IMR-90 (cell line): ENCODE data around the gene TOR4A. TPM values are rescaled to one million over a fixed set of nuclear protein-coding genes. Genes with fewer than 3 reads are reported as not detected.

Experiments used
- ATAC-seq: fragments of 200-7000 bp; cut with Tn5 transposase; 2 replicates; pipeline ENCODE4 v1.9.1; 2020; ENCODE audit warnings: low read depth, mild to moderate bottlenecking, moderate library complexity
- BruUV-seq: library from RNA; stranded (reverse); fragments of 400-500 nt; replicated peaks from 2 replicates; lab custom pipeline; 2021; lab: Mats Ljungman, UMichigan
- CTCF ChIA-PET: fragments of 300-600 bp; formaldehyde crosslinking; extraction: SDS; loops from one replicate; lab custom pipeline; 2021; ENCODE audit warnings: antibody characterized with exemption; lab: Yijun Ruan, JAX
- POLR2A ChIA-PET: fragments of 300-600 bp; sonication (Branson Sonifier 250); formaldehyde crosslinking; loops from one replicate; lab custom pipeline; 2022; ENCODE audit warnings: antibody characterized with exemption; ENCODE audit not compliant: unreplicated experiment; lab: Charles Lee
- DNase-seq: peaks from one replicate; pipeline ENCODE4 v3.0.0; 2013
- H2AFZ ChIP-seq: replicated peaks from 2 replicates; pipeline ENCODE3; 2013; ENCODE audit warnings: low read length, mild to moderate bottlenecking; ENCODE audit not compliant: poor library complexity
- H2AK5ac ChIP-seq: 2 replicates; pipeline ENCODE4 v1.6.1; 2013; ENCODE audit warnings: low read depth, low read length, inconsistent platforms
- H2AK9ac ChIP-seq: replicated peaks from 2 replicates; pipeline ENCODE3; 2013; ENCODE audit warnings: mild to moderate bottlenecking, low read depth, low read length, moderate library complexity; ENCODE audit not compliant: poor library complexity
- H2BK120ac ChIP-seq: 2 replicates; pipeline ENCODE4 v1.6.1; 2013; ENCODE audit warnings: low read depth, low read length, inconsistent platforms
- H2BK15ac ChIP-seq: 3 replicates; pipeline ENCODE4 v1.6.1; 2013; ENCODE audit warnings: low read depth, low read length, inconsistent platforms
- H2BK20ac ChIP-seq: 2 replicates; pipeline ENCODE4 v1.6.1; 2013; ENCODE audit warnings: low read depth, mild to moderate bottlenecking, inconsistent platforms, low read length, moderate library complexity
- H2BK5ac ChIP-seq: 2 replicates; pipeline ENCODE4 v1.6.1; 2013; ENCODE audit warnings: mild to moderate bottlenecking, low read depth, low read length, inconsistent platforms; ENCODE audit not compliant: poor library complexity, severe bottlenecking
- H3K14ac ChIP-seq: replicated peaks from 2 replicates; pipeline ENCODE4 v1.6.1; 2013; ENCODE audit warnings: low read depth, low read length, inconsistent platforms
- H3K18ac ChIP-seq: 2 replicates; pipeline ENCODE4 v1.6.1; 2013; ENCODE audit warnings: low read depth, low read length, control low read depth
- H3K23ac ChIP-seq: 2 replicates; pipeline ENCODE4 v1.6.1; 2013; ENCODE audit warnings: low read depth, low read length, inconsistent platforms
- H3K27ac ChIP-seq: 2 replicates; pipeline ENCODE4 v1.5.1; 2013; ENCODE audit warnings: mild to moderate bottlenecking, control low read depth, low read length; ENCODE audit not compliant: insufficient read depth
- H3K27me3 ChIP-seq: 2 replicates; pipeline ENCODE4 v1.6.1; 2013; ENCODE audit warnings: low read length; ENCODE audit not compliant: control insufficient read depth, insufficient read depth
- H3K36me3 ChIP-seq: 2 replicates; pipeline ENCODE4 v1.6.1; 2013; ENCODE audit warnings: low read length, mixed read lengths; ENCODE audit not compliant: control insufficient read depth, insufficient read depth
- H3K4ac ChIP-seq: 2 replicates; pipeline ENCODE4 v1.6.1; 2013; ENCODE audit warnings: low read depth, low read length, inconsistent platforms
- H3K4me1 ChIP-seq: 2 replicates; pipeline ENCODE4 v1.6.1; 2013; ENCODE audit warnings: low read length, mixed read lengths; ENCODE audit not compliant: control insufficient read depth, insufficient read depth
- H3K4me2 ChIP-seq: 2 replicates; pipeline ENCODE4 v1.6.1; 2013; ENCODE audit warnings: low read depth, mild to moderate bottlenecking, control low read depth, low read length, moderate library complexity
- H3K4me3 ChIP-seq: 2 replicates; pipeline ENCODE4 v1.5.1; 2013; ENCODE audit warnings: low read depth, mild to moderate bottlenecking, control low read depth, low read length, moderate library complexity; ENCODE audit not compliant: insufficient read depth
- H3K56ac ChIP-seq: 2 replicates; pipeline ENCODE4 v1.6.1; 2013; ENCODE audit warnings: low read length, inconsistent platforms; ENCODE audit not compliant: insufficient read depth; ENCODE audit errors: extremely low read depth
- H3K79me1 ChIP-seq, 2 experiments: 2 replicates each; pipeline ENCODE4 v1.6.1; 2013; ENCODE audit warnings: low read length in 2 of 2, inconsistent platforms in 1 of 2, low read depth in 1 of 2
- H3K9ac ChIP-seq: 2 replicates; pipeline ENCODE4 v1.6.1; 2013; ENCODE audit warnings: low read depth, low read length, control low read depth
- H3K9me1 ChIP-seq: 2 replicates; pipeline ENCODE4 v1.6.1; 2013; ENCODE audit warnings: low read length, inconsistent platforms; ENCODE audit not compliant: insufficient read depth
- H3K9me3 ChIP-seq: 2 replicates; pipeline ENCODE4 v1.6.1; 2013; ENCODE audit warnings: low read length; ENCODE audit not compliant: control insufficient read depth, insufficient read depth
- H4K20me1 ChIP-seq: 2 replicates; pipeline ENCODE4 v1.6.1; 2013; ENCODE audit warnings: low read length, inconsistent platforms; ENCODE audit not compliant: insufficient read depth
- H4K5ac ChIP-seq: 2 replicates; pipeline ENCODE4 v1.6.1; 2013; ENCODE audit warnings: mild to moderate bottlenecking, low read depth, low read length, control low read depth
- H4K8ac ChIP-seq, 2 experiments: 2 replicates each; pipeline ENCODE4 v1.6.1; 2013; ENCODE audit warnings: low read depth in 2 of 2, low read length in 2 of 2, control low read depth in 1 of 2, inconsistent platforms in 1 of 2
- H4K91ac ChIP-seq: 2 replicates; pipeline ENCODE4 v1.6.1; 2013; ENCODE audit warnings: low read depth, low read length, inconsistent platforms; ENCODE audit not compliant: insufficient read depth
- BHLHE40 ChIP-seq: fragments of 150-350 bp; IDR thresholded peaks from 2 replicates; pipeline ENCODE4 v1.6.1; 2016; ENCODE audit warnings: mild to moderate bottlenecking, low read depth, low read length
- CEBPB ChIP-seq: IDR thresholded peaks from 2 replicates; pipeline ENCODE4 v1.6.1; 2012; ENCODE audit warnings: low read depth, low read length, improper control_type of control experiment
- CHD1 ChIP-seq: IDR thresholded peaks from 2 replicates; pipeline ENCODE4 v1.6.1; 2012; ENCODE audit warnings: low read depth, low read length, improper control_type of control experiment
- MAFK ChIP-seq: IDR thresholded peaks from 2 replicates; pipeline ENCODE4 v1.6.1; 2012; ENCODE audit warnings: low read depth, low read length, improper control_type of control experiment
- MAZ ChIP-seq: IDR thresholded peaks from 2 replicates; pipeline ENCODE4 v1.6.1; 2012; ENCODE audit warnings: low read depth, mild to moderate bottlenecking, low read length, improper control_type of control experiment, moderate library complexity, borderline replicate concordance
- MXI1 ChIP-seq: IDR thresholded peaks from 2 replicates; pipeline ENCODE4 v1.6.1; 2012; ENCODE audit warnings: low read depth, mild to moderate bottlenecking, low read length, moderate library complexity, borderline replicate concordance
- NFE2L2 ChIP-seq: fragments of 150-350 bp; IDR thresholded peaks from 2 replicates; pipeline ENCODE4 v1.6.1; 2016; ENCODE audit warnings: low read depth, mild to moderate bottlenecking, low read length
- POLR2A ChIP-seq: IDR thresholded peaks from 2 replicates; pipeline ENCODE4 v1.6.1; 2012; ENCODE audit warnings: mild to moderate bottlenecking, low read depth, low read length
- RAD21 ChIP-seq: IDR thresholded peaks from 2 replicates; pipeline ENCODE4 v1.6.1; 2012; ENCODE audit warnings: low read length, improper control_type of control experiment
- RCOR1 ChIP-seq: IDR thresholded peaks from 2 replicates; pipeline ENCODE4 v1.6.1; 2012; ENCODE audit warnings: mild to moderate bottlenecking, low read length, improper control_type of control experiment; ENCODE audit not compliant: insufficient replicate concordance
- RFX5 ChIP-seq: IDR thresholded peaks from 2 replicates; pipeline ENCODE4 v1.8.0; 2012; ENCODE audit warnings: low read depth, mild to moderate bottlenecking, low read length, moderate library complexity
- WGBS, 2 experiments: methylation state at CpG; one replicate each; pipeline versions ENCODE4 v1.1.5 to v1.1.7; 2013; ENCODE audit warnings: missing lambda C conversion rate in 2 of 2; ENCODE audit not compliant: insufficient read length in 1 of 2; ENCODE audit errors: extremely low coverage in 2 of 2; 5-methylcytosine and 5-hydroxymethylcytosine counted together
- dilution Hi-C: fragments of 300-500 bp; cut with HindIII; formaldehyde crosslinking; loops from one replicate; pipeline ENCODE4 v1.14.3; 2018; ENCODE audit warnings: low sequenced_read_pairs; ENCODE audit not compliant: unreplicated experiment
- in situ Hi-C: fragments of 300-500 bp; cut with MboI; formaldehyde crosslinking; loops from 3 replicates; pipeline ENCODE4 v1.14.3; 2019; ENCODE audit warnings: low sequenced_read_pairs, inconsistent platforms, mixed read lengths
- intact Hi-C: fragments of 100-400 bp; cut with micrococcal nuclease; formaldehyde crosslinking; loops from 2 replicates; pipeline ENCODE4 v1.10.0; 2022
- polyA plus RNA-seq, 3 experiments: library from polyadenylated mRNA; depleted of rRNA; stranded (reverse); fragments of >200 nt; gene quantifications; 2 replicates each; pipeline ENCODE4 v1.2.3, GENCODE V29; 2012; ENCODE audit warnings: low replicate concordance in 1 of 3
- total RNA-seq: library from RNA; depleted of rRNA; stranded (reverse); fragments of >200 nt; gene quantifications from 2 replicates; pipeline ENCODE4 v1.2.3, GENCODE V29; 2012
- TF ChIP-seq, protein P1 (sequence below): conservative IDR thresholded peaks from 2 replicates; pipeline ENCODE4 v1.5.1; 2012; ENCODE audit warnings: mild to moderate bottlenecking, low read depth, low read length, improper control_type of control experiment
- TF ChIP-seq, protein P2 (sequence below): fragments of 150-350 bp; IDR thresholded peaks from 2 replicates; pipeline ENCODE4 v1.6.1; 2017; ENCODE audit warnings: mild to moderate bottlenecking, antibody characterized with exemption, low read length, low read depth

Gene TOR4A
- total and polyA plus RNA-seq, 2 of the 4 experiments (the other 2 are of a cell fraction) = 9.7 to 22.9 TPM

DNA sequence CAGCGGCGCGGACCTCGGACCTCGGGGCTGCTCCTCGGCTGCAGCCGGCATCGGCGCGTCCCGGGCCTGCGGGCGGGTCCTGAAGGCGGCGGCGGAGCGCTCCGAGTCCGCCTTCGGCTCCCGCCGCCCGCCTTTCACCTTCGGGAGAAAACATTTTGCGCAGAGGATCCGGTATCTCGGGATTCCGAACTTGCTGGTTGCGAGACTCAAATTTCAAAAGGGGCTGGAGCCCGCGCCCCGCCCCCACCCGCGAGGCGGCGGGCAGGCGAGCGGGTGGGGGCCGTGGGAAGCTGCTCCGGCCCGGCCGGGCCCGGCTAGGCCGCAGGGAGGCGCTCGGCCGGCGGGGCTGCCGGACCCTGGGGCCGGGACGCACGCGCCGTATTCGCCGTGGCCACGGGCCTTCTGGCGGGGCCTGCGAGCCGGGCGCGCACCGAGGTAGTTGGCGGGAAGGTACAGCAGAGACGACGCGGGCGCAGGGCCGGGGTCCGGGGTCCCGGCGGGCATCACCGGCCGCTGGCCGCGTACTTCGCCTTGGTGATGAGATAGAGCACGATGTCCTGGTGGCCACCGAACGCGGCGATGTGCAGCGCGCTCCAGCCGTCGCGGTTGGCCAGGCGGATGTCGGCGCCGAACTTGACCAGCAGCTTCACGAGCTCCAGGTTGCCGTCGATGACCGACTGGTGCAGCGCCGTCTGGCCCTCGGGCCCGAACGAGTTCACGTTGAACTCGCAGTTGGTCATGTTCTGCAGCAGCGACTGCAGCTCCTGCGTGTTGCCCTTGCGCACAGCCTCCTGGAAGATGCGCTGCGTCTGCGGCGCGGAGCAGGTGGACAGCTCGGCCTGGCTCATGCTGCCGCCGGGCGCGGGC lies 23.8 kb downstream of the TOR4A start (continued):
- no peak for TF ChIP-seq NFE2L2
- no peak for TF ChIP-seq CHD1

DNA sequence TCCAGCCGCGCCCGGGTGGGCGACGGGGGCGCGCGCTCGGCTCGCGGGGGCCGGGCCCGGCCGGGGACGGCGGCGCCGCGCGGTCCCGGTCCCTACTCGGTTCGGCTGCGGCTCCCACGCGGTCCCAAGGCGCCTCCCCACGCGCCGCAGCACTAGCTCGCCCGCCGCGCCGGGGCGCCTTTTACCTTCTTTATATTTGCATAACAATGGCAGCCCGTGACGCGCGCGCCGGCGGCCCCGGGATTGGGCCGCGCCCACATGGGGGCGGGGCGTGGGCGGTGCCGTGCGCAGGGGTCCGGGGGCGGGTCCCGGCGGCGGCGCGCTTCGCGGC lies 24.6 kb downstream of the TOR4A start, which contains the start of gene NRARP:
NRARP (minus strand) TSS at position 154 of the 331 bp plus-strand sequence. CDS start 343 bp downstream, outside the sequence.
- CTCF ChIA-PET = interaction anchor here (1.0 to 1.5 kb wide), 3 partner anchors 11 to 233 kb away, joined by 3 to 4 read pairs (median 3); no protein-coding TSS in a partner anchor
- intact Hi-C loops = no loop called here
- TF ChIP-seq NFE2L2 (no peak), MXI1 (no peak; the same call in 1 of the 2 replicates), POLR2A (0 out of 2 replicates have a peak, but pooled peaks have one; percentile 25), CEBPB (0 out of 2 replicates have a peak, but pooled peaks have one; percentile 16), MAZ (peak; percentile 56; the same call in 1 of the 2 replicates), RFX5 (no peak), BHLHE40 (no peak), MAFK (no peak), RAD21 (no peak), RCOR1 (no peak)
- TF ChIP-seq, protein P1, sequence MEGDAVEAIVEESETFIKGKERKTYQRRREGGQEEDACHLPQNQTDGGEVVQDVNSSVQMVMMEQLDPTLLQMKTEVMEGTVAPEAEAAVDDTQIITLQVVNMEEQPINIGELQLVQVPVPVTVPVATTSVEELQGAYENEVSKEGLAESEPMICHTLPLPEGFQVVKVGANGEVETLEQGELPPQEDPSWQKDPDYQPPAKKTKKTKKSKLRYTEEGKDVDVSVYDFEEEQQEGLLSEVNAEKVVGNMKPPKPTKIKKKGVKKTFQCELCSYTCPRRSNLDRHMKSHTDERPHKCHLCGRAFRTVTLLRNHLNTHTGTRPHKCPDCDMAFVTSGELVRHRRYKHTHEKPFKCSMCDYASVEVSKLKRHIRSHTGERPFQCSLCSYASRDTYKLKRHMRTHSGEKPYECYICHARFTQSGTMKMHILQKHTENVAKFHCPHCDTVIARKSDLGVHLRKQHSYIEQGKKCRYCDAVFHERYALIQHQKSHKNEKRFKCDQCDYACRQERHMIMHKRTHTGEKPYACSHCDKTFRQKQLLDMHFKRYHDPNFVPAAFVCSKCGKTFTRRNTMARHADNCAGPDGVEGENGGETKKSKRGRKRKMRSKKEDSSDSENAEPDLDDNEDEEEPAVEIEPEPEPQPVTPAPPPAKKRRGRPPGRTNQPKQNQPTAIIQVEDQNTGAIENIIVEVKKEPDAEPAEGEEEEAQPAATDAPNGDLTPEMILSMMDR = no peak
- TF ChIP-seq, protein P2, sequence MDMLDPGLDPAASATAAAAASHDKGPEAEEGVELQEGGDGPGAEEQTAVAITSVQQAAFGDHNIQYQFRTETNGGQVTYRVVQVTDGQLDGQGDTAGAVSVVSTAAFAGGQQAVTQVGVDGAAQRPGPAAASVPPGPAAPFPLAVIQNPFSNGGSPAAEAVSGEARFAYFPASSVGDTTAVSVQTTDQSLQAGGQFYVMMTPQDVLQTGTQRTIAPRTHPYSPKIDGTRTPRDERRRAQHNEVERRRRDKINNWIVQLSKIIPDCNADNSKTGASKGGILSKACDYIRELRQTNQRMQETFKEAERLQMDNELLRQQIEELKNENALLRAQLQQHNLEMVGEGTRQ = peak; percentile 25; the same call in 1 of the 2 replicates

More for the DNA sequence above, 24.6 kb downstream of the TOR4A start, which contains the start of gene NRARP:
- H3K23ac ChIP-seq = peak within 1 kb of the TSS; percentile 38; the same call in 1 of the 2 replicates
- H3K9ac ChIP-seq = no peak within 1 kb of the TSS
- no peak within 1 kb of the TSS for H2BK15ac ChIP-seq
- H2AFZ ChIP-seq = peak within 1 kb of the TSS; percentile 92
- DNase-seq (peak; percentile 64), ATAC-seq (peak; percentile 87)
- peaks cover 4% of the 10 kb centered on the region; the same call in 1 of the 2 replicates for H4K20me1 ChIP-seq
- POLR2A ChIA-PET = no interaction called here
- H2BK120ac ChIP-seq = no peak within 1 kb of the TSS
- H4K8ac ChIP-seq = 0 out of 4 replicates have a peak within 1 kb of the TSS, but pooled peaks of 1 of the 2 experiments have one; percentile 25
- peaks cover 3% of the 10 kb centered on the region for H3K4me1 ChIP-seq
- WGBS, 2 experiments = 0% methylated on average over 27 of the region's 60 CpGs; no CpG with 5 or more reads in 1 of the 2 experiments
- H2BK5ac ChIP-seq = no peak within 1 kb of the TSS
- peaks cover 26% of the 10 kb centered on the region for H3K27me3 ChIP-seq
- no peaks in the 10 kb centered on the region for H3K79me1 ChIP-seq
- H3K9me3 ChIP-seq = no peaks in the 10 kb centered on the region
- no peak within 1 kb of the TSS for H2AK5ac ChIP-seq
- peak within 1 kb of the TSS; percentile 78 for H2AK9ac ChIP-seq
- H3K4ac ChIP-seq = no peak within 1 kb of the TSS
- H3K18ac ChIP-seq = no peak within 1 kb of the TSS
- no peak within 1 kb of the TSS for H4K91ac ChIP-seq
- H3K4me3 ChIP-seq = peak within 1 kb of the TSS; percentile 56
- no peak within 1 kb of the TSS for H4K5ac ChIP-seq
- H3K36me3 ChIP-seq = no peaks in the 10 kb centered on the region
- in situ Hi-C loops = no loop called here
- H3K27ac ChIP-seq = no peak within 1 kb of the TSS
- H3K56ac ChIP-seq = no peak within 1 kb of the TSS
- dilution Hi-C loops = no loop called here
- no peak within 1 kb of the TSS for H3K14ac ChIP-seq
- no peak within 1 kb of the TSS for H2BK20ac ChIP-seq
- peak within 1 kb of the TSS; percentile 96 for H3K4me2 ChIP-seq
- no peaks in the 10 kb centered on the region for H3K9me1 ChIP-seq
- no TSS peak for BruUV-seq
